HG03457 (cell line): Measurements from ENCODE around the gene ENO3.

Experiments
- ATAC-seq: cut with Tn5 transposase; IDR thresholded peaks from one replicate; pipeline ENCODE4 v1.9.1; 2021; ENCODE audit warnings: moderate number of reproducible peaks; ENCODE audit not compliant: unreplicated experiment

Gene ENO3

DNA sequence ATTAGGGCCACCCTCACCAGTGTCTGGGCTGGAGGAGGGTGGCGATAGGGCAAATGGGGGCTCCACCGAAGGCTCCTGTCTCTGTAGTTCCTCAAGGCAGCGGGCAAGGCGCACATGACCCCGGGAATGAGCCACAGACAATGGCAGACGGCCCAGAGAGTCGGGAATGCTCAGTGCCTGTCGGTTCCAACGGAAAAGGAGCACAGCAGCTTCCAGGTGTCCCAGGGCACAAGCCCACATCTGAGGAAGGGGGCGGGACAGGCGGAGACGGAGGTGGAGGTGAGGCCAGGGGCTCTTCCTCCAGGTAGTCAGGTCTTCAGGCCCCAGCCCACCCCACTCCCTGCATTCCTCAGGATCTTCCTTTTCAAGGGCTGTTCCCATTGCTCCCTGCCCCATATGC lies 21.8 kb downstream of the ENO3 start:
- no peak for ATAC-seq

GRCh38 chr17:4973256-4974114 lies 22.6 kb downstream of the ENO3 start:
- no peak for ATAC-seq

DNA sequence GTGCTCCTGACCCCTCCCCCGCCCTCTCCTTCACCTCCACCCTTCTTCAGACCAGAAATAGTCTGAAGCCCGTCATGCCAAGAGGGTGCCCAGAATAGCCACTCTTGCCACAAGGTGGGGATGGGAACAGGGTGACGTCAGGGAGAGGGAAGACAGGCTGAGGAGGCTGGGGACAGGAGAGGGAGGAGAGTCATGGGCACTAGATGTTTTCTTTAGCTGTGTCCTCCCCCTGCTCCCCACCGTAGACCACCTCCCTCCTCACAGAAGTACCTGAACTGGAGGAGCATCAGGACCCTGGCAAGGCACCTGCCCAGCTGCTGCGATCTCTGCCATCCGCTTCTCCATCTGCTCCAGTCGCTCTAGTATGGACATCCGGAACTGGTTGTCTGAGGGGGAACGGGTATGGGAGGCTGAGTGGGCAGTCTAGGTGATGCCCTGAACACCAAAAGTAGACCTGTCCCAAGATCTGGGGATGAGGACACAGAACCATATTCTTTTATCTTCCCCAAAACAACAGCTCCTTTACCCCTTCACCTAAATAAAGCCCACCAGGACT lies 23.3 kb downstream of the ENO3 start:
- no peak for ATAC-seq

DNA sequence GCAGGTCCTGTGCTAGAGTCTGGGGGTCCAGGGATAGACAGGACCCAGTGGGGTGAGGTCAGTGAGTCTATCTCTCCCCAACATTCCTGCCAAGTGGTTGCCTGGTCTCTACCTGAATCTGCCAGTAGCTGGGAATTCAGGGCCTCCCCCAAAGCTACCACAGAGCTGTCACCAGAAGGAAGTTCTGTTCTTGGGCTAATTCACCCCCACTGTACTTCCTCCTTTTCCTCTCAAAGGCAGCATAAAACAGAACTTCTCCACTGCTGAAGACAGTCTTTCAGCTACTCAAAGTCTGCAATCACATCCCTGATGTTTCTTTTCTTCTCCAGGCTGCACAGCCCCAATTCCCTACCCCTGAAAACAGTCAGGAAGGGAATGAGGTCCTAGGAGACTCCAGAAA lies 27.8 kb downstream of the ENO3 start:
- ATAC-seq = no peak

DNA sequence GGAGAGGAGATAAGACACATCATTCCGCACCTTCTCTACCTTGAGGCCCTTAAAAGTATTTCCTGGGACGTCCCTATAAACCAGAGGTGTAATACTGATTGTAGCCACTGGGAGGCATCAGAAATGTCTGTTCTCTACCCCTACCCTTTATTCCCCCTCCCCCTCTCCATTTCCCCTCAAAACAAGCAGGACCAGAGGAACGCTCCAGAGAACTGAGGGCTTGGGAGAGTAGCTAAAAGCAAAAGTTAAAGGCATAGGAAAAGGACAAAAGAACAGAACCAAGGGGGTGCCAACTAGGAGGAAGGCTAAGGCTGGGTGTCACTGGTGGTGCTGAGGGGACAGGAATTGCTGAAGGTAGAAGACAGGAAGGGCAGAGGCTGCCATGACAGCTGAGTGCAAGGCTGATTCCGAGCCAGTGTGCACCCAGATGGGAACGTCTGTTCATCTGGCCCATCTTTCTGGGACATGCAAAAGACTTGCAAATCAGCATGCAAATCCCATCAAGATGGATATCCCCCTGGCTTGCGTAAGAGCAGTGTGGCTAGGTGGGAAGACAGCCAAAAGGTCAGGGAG lies 29.8 kb downstream of the ENO3 start:
- no peak for ATAC-seq

- ATAC-seq = no peak
These were observed 31.4 kb downstream of the ENO3 start for GRCh38 chr17:4982305-4982704.

GRCh38 chr17:4986403-4986802 lies 35.5 kb downstream of the ENO3 start:
- ATAC-seq = no peak

DNA sequence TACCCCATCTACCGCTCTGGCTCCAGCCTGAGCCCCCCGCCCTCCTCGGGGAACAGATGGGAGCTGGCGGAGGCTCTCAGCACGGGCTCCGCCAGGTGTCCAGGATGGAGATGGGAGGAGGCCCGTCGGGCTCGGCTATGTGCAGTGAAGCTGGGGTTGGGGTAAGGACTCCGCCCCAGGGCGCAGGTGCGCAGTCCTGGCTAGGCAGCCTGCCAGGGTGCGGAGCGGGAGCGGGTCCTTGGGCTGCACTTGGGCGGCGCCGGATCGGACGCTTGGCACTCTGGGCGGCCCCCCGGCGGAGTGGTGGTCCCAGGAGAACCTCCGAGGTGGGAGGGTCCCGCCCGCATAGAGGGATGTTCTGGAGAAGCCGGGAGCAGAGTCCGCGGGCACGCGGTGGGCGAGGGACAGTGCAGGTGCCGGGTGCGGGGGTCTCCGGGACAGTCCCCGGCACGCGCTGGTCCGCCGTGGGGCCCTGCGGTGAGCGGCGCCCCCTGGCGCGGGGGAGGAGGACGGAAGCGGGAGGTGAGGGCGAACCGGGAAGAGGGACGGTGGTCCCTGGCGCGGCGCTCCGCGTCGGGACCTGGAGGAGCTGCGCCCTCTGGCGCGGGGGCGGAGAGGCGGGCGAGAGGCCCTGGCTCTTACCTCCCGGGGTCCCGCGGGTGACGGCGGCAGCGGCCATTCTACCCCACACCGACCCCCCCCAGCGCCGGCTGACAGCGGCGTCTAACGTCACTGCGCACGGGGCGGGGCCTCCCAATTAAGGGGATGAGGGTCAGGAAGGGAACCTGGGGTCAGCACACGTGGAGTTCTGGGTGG lies 36.2 kb downstream of the ENO3 start, which contains the start of gene CAMTA2:
CAMTA2 (minus strand) TSS at position 725 of the 816 bp plus-strand sequence. CDS start 1,453 bp downstream, outside the sequence.
- peak; percentile 38 for ATAC-seq

- ATAC-seq = peak; percentile 11
These were observed 37.0 kb downstream of the ENO3 start for GRCh38 chr17:4987767-4988567.

DNA sequence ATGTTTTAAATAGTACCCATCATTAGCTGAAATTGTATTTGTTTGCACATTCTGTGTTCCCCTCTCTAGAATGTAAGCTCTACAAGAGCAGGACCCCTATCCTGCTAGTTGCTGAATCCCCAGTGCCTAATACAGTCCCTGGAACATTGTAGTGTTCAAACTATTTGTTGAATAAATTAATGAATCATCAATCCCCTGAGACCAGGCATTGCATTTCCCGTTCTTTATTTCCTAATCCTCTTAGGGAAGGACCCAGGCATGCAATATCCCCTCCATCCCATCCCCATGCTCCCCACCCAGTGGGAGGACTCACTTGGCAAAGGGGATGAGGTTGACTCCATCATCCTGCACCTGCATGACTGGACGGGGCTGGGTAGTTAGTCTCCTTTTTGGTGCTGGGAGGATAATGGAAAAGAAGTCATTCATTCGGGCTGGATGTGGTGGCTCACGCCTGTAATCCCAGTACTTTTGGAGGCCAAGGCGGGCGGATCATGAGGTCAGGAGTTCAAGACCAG lies 43.2 kb downstream of the ENO3 start:
- ATAC-seq = no peak

DNA sequence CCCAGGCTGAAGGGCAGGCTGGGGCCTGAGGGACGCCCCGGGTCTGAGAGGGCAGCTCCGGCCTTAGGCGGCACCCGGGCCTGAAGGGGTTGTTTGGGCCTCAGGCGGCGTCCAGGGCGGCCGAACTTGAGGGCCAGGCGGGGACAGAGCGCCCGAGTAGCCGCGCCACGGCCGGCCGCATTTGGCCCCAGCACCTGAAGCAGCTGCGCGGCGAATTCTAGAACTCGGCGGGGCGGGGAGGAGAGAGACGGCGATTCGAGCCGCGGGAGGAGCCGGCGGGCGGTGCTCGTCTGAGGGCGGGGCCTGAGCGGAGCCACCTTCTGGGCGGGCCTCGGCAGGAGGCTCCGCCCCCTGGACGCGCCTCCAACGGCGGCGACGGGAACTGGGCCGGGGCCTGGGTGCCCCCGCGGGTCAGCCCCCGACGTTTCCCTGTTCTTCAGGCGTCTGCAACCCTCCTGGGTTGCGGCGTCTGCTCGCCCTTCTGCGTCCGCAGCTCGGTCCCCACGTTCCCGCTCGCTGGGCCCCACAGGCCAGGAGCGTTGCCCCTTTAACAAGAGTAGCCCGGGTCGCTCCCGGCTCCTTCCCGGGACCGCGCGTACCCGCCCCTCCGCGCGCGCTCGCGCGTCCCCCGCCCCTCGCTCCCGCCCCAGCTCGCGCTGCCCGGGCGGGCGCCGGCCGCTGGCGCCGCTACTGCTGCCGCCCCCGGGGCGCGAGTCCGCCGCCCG lies 46.5 kb downstream of the ENO3 start, which contains the start of the genes INCA1 and KIF1C:
INCA1 (minus strand) TSS at position 221 of the 725 bp plus-strand sequence. CDS start 3,085 bp downstream, outside the sequence.
KIF1C (plus strand) TSS at position 649 of the 725 bp plus-strand sequence. CDS start 2,297 bp downstream, outside the sequence.
- peak; percentile 76 for ATAC-seq

DNA sequence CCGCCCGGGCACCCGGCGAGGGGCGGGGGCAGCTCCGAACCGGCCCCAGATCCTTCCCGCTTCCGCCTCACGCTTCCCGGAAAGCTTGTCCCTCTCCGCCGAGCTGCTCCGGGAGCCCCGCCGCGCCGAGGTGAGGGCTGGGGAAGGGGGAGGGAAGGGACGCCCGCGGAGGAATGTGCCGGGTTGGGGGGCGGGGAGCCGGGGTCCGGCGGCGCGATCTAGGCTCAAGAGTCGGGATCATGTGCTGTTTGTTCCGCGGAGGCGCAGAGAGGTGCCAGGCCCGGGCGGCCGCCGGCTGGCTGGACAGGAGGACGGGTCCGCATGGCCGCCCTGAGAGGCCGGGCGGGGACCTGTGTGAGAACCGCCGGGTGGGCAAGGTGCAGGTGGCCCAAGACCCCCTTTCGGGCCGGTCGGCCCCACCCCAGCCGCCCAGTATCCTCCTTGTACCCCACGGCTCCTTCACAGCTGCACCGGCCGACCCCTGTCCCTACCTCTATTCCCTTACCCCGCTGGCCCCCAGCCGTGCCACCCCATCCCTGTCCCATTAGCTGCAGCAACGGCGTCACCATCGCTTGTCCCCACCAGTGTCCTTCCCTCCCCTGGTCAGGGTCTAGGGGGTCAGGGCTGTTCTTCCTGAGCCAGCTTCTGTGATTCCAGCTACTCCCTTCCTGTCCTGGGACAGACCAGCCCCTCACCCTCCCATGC lies 47.3 kb downstream of the ENO3 start:
- ATAC-seq = peak; percentile 15

DNA sequence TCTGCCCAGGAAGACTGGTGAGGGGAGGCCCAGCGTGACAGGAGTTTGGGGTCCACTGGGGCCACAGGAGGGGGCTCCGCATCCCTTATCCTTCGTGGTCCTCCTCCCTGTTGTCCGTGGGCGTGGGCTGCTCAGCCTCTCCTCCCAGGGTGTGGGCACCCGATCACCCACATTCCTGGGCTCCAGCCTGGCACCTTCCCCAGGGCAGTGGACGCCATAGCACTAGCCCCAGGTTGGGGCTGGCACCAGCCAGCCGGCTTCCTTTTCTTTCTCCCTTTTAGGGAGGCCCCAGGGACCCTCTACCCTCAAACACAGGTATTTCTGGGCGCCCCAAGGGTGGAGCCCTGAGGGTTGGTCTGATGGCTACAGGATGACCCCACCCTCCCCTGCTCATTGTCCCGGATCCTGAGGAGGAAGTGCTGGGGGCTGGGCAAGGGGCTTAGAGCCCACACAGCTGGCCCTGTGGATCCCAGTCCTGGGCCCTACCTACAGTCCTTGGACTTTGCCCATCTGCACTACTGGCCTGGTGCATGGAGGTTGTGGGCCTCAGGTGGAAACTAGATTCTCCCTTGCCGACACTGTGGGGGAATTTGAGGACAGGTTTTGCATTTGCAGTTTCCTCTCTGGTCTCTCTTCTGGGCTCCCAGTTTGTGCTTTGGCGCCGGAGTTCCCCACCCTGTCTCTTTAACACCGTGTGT lies 48.0 kb downstream of the ENO3 start:
- no peak for ATAC-seq

DNA sequence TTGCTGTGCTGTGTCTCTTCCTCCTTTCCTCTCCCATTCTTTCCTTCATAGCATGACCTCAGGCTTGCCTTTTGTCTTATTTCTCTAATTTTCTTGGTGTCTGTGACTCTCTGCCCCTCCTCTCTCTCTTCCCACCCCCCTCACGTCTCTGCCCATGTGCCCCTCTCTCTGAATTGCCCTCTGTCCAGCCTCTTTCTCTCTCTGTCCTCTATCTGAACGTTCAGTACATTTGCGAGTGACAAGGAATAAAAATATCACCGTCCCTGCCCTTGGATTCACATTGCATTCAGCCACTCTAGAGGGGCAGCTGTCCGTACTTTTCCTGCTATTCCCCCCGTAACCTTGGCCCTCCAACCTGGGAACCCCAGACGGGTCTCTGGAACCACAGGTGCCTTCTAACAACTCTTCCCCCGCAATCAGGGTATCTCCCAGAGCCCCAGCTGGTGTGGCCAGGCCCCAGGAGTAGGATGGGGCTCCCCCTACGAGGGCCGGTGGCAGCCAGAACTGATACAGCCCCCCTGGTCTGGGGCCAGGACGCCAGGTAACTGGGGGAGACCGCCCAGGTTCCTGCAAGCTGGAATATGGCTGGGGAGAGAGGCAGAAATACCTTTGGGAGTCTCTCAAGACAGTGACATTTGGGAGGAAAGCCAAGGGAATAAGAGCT lies 48.6 kb downstream of the ENO3 start:
- ATAC-seq = no peak

- no peak for ATAC-seq
These were observed 49.3 kb downstream of the ENO3 start for GRCh38 chr17:5000237-5000639.

DNA sequence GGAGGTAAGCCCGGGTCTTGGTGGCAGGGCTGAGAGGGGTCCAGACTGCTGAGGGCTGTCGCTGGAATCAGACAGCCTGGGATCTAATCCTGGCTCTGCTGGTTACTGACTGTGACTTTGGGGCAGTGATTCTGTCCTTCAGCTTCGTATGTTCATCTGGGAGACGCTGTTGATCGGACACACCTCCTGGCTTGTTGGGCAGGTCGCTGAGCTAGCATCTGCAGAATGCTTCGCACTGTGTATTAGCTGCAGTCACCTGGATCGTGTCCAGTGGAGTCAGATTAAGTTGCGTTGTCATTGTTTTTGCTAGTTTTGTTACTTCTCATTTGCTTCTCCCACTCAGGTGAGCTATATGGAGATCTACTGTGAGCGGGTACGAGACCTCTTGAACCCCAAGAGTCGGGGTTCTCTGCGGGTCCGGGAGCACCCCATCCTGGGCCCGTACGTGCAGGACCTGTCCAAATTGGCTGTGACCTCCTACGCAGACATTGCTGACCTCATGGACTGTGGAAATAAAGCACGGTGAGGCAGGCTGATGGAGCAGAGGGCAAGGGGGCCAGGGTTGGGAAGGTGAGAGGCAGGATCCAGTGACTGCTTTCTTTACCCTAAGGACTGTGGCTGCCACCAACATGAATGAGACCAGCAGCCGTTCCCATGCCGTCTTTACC lies 51.3 kb downstream of the ENO3 start:
- ATAC-seq = no peak
